GM12872 (cell line): ENCODE results near the gene NLRP3.

Experiments used
- CTCF ChIP-seq: IDR thresholded peaks from 3 replicates; pipeline ENCODE4 v1.5.1; 2011; ENCODE audit warnings: low read depth, mild to moderate bottlenecking, low read length, moderate library complexity; ENCODE audit not compliant: insufficient read depth

Gene NLRP3

GRCh38 chr1:247419336-247419735, 3.4 kb downstream of the NLRP3 start:
- no peak for TF ChIP-seq CTCF

GRCh38 chr1:247421074-247421473, 5.1 kb downstream of the NLRP3 start:
- TF ChIP-seq CTCF: no peak

GRCh38 chr1:247429496-247429895, 13.5 kb downstream of the NLRP3 start:
- TF ChIP-seq CTCF: no peak

- no peak for TF ChIP-seq CTCF
These were observed 14.5 kb downstream of the NLRP3 start for GRCh38 chr1:247430434-247430833.

GRCh38 chr1:247431643-247432042, 15.7 kb downstream of the NLRP3 start:
- TF ChIP-seq CTCF: no peak

- TF ChIP-seq CTCF: no peak
These were observed 18.0 kb downstream of the NLRP3 start for GRCh38 chr1:247434005-247434404.

GRCh38 chr1:247435030-247435758, 19.2 kb downstream of the NLRP3 start:
- no peak for TF ChIP-seq CTCF

- TF ChIP-seq CTCF: no peak
These were observed 19.8 kb downstream of the NLRP3 start for GRCh38 chr1:247435759-247436147.
